Activated naive CD4-positive, alpha-beta T cell (primary cell): ENCODE measurements around the gene NCK2.

Experiments
- DNase-seq, 4 experiments: peaks; one replicate each; lab custom pipeline; 2025; lab: John Stamatoyannopoulos, UW

Gene NCK2

DNA sequence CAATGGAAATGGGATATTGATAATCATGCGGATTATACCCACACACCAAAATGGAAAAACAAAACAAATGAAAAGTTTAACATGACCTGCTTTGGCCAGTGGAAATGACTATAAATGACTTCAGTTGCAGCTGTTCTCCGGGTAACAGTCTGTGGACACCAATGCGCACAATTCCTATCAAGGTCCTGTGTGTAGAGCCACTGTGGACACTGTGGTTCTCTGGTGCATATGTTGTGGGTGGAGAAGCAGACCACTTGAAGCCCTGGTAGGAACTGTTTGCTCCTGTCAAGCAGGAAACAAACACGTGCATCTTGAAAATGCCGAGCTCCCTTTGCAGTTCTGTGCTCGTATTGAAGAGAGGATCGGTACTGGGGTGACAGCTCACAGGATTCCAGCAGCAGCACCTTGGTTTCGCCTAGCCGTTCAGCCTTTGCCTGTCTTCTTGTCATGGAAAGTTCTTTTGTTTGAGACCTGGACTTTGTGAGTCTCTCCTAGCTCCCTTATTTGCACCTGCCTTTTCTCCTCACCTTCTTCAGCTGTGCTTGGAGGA, 32.9 kb downstream of the NCK2 start:
- no peak for DNase-seq

DNA sequence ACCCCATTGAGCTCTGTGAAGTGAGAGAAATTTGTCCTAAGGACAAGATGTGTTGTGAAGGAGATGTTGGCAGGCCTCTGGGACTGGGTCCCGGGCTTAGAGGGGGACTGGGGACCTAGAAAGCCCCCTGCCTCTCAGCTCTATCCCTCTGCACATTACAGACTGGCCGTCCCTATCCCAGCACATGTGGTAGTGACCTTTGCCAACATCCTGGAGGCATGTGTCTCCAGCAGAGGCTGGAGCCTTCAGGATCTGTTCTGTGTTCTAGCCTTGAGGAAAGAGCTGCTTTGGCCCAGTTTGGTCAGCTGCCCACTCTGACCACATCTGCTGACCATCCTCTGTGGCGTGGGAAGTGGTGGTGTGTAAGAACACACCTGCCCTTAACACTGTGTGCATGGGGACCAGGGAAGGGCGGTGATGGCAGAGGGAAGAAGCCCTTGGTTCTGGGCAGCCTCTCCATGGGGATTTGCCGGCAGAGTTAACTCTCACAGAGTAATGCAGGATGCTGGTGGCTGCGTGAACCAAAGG, 33.4 kb downstream of the NCK2 start:
- DNase-seq = no peak

DNA sequence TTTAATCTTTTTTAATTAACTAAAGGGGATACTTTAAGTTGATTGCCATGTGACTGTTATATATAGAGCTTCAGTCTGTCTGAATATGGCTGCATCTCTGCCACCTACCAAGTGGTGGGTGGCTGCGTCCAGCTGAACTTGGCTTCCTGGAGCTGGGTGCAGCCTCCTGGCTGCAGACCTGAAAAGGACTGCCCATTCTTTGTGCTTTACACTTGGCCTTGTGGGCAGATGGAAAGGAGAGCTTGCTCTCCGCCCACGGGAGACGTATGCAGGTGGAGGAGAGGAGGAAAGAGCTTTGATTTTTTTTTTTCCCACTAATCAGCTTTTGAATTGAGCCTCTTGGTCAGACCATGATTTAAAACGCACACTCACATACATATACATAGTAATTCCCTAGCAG, 34.7 kb downstream of the NCK2 start:
- DNase-seq = no peak

DNA sequence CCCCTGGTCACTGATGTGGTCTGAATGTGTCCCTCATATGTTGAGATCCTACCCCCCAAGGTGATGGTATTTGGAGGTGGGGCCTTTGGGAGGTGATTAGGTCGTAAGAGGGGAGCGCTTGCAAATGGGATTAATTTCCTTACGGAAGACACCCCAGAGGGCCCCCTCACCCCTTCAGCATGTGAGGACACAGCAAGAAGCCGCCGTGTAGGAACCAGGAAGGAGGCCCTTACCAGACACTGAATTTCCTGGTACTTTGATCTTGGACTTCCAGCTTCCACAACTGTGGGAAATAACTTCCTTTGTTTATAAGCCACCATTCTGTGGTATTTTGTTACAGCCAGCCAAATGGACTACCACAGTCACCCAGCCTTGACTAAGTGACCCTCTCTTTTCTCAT, 35.9 kb downstream of the NCK2 start:
- DNase-seq = no peak

DNA sequence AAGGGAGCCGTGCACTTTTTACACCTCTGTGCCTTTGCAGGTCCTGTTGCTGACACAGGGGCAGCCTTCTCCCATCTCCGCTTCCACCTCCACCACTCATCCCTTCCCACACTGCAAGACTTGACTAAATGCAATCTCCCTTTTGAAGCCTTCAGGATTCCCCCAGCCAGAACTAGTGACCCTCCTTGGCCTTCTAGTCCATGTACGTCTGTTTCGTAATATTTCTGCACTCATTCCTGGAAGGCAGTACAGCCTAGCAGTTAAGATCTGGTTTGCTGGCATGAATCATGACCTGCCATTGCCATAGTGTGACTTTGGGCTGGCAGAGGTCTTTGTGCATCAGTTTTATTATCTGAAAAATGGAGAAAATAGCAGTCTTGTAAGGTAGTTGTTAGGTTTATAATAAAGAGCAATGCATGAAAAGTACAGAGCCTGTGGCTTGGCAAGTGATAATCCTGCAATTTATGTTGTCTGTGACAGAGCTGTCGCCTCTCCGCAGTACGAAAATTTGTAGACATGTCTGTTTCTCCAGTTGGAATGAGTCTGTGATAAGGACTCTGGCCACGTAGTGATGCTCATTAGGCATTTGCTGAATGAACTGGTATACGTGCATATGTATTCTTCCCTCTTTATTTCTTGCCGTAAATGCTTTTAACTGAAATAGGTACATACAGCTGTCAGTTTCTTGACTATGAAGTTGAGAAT, 36.7 kb downstream of the NCK2 start:
- no peak for DNase-seq

DNA sequence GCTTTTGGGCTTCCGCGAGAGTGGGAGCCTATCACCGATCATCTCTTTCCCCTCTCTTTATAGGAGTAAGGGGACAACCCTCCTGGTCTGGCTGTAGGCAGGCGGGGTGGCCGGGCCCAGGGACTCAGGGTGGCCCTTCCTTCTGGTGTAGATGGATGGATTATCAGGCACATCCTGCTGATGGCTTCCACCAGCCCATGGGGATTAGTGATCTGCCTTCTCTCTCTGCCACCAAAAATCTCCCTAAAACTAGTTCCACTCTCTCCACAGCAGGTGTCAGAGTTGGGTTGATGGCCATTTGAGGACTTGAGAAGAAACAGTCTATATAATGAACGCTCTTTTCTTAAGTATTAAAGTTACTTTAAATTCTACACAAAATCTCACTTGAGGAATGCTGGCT, 37.4 kb downstream of the NCK2 start:
- no peak for DNase-seq

DNA sequence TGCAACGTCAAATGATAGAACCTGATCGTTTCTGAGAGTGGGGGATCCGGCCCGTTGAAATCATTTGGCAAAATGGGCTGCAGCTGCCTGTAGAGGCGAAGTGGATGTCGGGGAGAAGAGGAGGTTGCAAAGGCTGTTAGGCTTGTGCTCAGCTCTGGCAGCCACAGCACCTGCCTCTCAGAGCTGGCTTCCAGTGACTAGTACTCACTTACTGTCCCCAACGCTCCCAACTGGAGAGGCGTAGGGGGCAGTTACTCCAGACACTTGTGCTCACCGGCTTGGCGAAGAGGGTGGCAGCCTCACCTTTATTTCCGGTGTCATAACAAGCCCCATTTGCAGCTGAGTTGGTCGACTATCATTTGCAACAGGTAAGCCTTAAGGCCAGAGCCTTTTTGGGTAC, 37.9 kb downstream of the NCK2 start:
- no peak for DNase-seq

DNA sequence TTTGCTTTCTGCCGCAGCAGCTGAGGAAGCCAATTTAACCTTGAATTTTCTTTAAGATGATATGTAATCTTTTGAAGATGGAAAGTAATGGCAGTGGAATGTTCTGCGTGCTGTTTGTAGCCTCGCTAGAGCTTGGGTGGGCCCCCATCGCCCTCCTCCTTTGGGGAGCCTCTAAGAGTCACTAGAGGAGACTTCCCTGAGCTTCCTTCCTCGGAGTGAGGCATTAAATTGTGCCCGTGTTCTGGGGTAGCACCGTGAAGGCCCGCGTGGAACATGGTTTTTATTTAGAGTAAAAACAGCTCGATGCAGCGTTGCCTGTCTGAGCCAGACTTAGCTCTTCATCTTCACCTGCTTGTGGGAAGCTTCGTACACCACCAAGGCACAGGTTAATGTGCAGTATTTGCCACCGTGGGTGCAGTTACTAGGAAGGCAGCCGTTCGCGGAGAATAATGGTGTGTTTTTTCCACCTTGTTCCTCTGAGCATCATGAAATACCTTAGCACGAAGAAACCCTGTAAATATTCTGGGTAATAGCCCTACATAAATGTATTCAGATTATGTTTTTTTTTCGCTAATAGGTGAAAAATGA, 38.5 kb downstream of the NCK2 start:
- no peak for DNase-seq

DNA sequence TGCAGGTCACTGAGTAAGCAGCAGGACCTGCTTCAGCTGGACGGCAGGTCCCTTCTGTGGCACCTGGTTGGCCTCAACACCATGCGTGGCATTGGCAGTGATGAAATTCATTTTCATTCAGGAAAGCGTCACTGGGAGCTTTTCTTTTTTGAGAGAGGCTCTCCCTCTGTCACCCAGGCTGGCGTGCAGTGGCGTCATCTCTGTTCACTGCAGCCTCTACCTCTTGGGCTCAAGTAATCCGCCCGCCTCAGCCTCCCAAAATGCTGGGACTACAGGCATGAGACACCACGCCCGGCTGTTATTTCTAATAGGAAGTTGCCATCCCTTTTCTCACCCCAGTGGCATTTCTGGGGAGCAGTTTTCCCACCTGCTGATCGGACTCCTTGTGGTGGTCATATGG, 39.3 kb downstream of the NCK2 start:
- no peak for DNase-seq

DNA sequence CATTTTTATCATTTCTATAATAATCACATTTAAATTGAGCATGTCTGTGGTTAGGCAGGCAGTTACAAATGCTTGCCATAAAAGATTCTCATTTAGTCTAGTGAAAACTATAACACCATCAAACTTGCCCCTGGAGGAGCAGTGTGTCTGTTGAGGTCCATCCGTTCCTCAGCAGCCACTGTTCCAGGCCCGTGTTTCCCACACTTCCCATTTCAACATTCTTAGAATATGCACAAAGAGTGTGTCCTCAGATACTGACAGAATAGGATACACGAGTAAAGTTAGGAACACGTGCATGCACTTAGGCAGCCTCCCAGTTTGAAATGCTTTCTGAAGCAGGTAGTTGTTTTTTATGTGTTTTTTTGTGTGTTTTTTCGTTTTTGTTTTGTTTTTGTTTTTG, 39.9 kb downstream of the NCK2 start:
- no peak for DNase-seq

DNA sequence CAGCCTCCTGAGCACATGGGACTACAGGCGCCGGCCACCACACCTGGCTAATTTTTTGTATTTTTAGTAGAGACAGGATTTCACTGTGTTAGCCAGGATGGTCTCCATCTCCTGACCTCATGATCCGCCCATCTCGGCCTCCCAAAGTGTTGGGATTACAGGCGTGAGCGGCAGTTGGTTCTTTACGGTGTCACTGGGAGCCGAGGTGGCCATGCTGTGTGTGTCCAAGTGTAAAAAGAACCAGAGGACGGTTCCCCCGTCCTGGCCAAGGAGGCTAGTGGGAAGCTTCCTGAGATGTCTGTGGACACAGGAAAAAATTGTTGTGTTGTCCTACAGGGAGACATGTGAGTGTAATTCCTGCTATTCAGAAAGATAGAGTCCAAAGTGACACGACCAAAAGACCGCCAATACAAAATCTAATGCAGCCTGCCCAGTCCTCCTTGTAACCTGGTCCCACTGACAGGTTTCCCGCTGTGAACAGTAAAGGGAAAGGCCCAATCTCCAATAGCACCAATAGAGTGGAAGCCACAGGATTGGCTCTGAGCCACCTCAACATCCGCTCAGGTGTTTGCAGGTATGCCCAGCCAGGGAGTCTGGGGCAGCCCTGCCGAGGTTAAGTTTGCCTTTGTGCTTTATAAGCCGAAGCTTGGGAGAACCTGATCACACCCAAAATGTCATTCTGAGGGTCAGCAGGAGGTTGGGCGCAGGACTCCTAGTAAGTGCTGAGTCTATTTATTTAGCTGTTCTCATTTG, 40.6 kb downstream of the NCK2 start:
- DNase-seq = no peak

DNA sequence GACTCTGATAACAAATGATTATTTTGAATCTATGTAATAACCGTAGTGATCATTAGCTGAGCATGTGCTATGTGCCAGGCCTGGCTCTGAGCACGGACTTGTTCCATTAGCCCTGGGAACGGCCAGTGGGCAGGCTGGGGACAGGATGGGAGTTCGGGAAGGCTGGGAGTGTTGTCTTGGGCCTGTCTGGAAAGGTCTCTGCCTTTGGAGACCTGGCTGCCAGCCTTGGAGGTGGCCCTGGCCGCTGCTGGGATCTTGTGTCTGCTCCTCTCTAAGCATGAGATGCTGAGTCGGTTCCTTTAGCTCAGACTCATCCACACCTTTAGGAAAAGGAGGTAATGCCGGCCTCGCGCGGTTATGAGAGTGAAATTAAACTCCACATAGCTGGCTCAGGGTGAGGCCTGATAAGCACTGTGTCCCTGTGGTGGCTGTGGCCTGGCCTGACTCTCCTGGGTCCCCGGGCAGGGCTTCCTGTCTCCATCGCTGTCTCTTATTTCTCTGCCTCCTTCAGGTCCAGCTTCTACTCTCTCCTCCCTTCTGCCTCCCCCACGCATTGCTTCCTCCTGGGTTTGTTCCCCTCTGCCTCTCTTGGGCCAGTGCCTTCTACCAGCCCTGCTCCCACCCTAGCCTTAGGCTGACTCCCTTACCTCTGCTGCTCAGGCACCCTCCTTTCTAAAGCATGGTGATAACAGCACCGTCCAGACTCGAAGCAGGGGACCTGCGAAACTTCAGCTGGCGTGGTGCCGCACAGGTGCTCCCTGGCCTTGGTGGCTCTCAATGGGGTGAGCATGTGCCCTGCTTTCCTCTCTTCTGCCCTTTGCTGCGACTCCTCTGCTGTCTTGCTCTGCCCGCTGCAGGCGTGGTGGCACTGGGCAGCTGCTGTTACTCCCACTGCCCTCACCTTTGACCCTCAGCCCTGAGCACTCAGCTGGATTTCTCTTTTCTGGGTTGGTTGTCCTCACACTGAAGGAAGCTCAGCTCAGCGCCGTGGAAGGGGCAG, 41.8 kb downstream of the NCK2 start:
- no peak for DNase-seq

DNA sequence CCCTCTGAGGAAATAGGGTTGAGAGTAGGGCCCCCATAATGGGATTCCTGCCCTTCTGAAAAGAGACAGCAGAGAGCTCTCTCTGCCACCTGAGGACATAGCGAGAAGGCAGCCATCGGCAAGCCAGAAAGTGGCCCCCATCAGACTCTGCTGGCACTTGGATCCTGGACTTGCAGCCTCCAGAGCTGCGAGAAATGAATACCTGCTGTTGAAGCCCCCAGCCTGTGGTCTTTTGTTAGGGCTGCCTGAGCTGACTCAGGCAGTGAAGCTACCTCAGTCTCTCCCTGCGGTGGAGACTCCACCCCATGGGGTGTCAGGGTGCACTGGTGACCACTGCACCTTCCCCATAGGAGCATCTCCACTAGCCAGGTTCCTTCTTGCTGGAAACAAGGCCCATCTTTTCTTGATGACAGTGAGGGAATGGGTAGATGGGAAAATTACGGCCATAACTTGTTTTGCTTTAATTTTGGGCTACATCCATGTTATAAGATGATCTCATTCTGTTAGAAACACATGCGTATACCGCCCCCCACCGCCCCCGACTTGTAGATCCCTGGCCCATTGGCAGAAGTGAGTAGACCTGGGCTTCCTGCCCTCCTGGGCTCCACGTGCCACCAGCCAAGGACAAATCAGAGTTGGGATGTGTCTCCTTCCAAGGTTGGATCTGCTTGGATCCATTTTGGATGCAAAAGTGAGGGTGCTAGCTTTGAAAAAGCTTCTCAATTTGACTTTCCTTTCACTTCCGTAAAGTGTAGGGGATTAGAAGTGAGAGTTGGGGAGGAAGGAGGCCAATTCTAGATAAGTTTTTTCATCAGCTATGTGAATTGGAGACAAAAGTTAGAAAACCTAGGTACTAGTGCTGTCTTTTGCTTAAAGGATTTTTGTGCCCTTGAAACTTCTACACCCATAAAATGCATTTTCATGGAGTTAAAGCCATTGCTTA, 42.9 kb downstream of the NCK2 start:
- DNase-seq = peak in 1 of 4 experiments; percentile 25

DNA sequence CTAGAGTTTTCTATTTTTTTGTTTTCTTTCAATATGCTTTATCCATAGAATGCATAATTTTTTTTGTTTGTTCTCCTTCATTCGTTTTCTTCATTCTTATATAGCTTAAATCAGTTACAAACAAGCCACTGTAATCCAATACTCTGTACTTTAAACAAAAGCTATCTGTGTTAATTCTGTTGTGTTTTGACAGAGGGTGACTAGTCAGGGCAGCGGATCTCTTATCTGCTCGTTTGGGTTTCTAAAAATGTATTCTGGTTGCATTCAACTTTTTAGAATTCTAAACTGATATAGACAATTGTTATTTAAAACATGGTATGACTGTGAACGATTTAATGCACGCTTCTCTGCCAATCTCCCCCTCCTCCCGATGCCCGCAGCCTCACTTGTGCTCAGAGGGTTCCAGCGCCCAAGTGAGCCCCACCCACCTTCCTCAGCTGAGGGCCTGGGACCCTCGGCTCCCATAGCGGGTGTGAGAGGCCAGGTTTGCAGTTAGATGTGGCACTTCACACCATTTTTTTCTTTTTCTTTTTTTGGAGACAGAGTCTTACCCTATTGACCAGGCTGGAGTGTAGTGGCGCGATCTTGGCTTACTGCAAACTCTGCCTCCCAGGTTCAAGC, 44.1 kb downstream of the NCK2 start:
- no peak for DNase-seq

DNA sequence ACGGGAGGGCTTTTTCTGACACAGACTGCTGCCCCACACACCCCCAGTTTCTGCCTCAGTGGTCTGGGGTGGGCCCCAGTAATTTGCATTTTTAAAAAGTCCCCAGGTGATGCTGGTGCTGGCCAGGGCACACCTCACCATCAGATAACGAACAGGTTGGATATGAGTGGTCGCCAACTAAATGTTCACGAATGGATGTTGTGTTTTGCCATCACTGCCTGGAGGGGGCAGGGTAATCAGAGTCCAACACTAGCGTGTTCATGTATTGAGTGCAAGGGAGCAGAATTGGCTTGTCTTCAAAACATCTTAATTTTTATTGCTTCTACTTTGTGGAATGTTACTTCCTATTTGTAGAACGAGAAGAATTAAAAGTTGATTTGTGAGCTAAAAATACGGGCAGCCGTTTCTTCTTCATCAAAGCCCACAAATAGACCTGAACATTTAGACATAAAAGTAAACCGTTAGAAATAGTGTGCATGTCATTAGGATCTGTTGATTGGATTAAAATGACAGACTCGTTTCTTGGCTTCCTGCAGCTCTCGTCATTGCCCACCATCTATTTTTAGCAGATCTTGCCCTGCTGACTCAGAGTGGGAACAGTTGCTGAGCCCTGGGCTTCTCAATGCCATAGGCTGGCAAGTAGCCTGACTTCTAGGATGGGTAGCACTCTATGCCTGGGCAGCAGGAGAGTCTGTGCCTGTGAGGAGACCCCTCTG, 45.2 kb downstream of the NCK2 start:
- peak in 1 of 4 experiments; percentile 9 for DNase-seq

DNA sequence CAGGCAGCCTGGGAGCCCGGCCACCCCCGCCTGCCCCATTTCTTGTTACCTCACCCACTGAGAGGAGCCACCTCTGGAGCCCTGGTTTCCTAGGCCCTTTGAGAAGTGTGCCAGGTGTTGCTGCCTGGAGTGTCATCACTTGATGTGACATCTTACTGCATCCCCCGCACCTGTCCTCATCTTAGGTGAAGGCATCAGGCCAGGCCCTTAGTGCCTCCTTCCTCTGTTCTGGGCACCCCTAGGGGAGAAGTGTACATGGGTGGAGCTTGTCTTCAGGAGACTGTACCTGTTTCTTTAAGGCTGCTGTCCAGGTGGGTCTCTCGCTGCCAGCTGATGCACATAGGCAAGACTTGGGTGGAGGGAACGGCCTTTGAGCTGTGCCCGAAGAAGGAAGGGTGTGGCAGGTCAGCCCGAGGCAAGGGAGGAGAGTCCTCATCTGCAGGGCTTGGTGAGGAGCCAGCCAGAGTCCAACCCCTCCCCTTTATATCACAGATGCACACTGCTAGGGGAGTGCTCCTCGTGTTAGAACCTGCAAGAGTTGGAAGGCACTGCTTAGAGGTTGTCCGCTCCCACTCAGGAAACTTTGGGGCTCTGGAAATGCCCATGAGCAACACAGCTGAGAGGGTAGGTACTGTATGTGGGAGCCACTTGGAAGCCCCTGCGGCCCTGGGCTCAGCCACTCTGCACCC, 45.9 kb downstream of the NCK2 start:
- DNase-seq = no peak

DNA sequence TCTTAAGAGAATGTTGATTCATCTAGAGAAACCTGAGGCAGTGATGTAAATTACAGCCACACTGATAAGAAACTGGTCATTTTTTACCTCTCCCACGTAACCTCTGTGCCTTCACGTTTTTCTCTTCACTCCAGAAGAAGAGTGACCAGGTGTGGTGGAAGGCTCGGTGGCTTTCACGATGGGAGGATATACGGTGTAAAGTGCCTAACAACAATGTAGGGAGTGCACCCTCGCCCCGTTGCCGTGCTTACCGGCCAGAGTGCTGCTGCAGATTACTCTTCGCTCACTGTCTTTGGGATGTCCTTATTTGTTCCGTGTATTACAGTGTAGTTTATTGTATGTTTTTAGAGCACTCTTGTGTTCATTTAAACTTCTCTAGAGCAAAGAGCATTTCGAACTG, 46.5 kb downstream of the NCK2 start:
- DNase-seq = no peak

DNA sequence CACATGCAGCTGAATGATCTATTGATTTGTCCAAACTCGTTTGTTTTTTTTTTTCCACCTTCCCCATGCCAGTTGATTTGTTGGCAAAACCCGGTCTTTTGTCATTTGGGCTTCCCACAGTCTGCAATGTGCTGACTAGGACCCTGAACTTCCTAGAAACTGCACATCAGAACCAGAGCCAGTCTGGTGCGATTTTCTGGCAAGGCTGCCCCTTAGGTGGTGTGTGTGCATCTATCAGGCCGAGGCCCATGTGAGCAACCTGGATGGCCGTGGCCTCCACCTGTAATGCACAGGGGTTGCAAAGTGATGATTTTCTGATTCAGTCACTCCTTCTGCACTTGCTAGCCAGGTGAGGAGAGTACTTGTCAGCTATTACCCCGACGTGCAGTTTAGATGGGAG, 47.8 kb downstream of the NCK2 start:
- no peak for DNase-seq
